ENCODE measurements around the gene NDUFB10.

GRCh38 chr16:1993731-1994131 lies 34.4 kb downstream of the NDUFB10 start:
- no peak for TF ChIP-seq CTCF (IDR thresholded peaks at IDR 0.05)
- TF ChIP-seq POLR2A (IDR thresholded peaks at IDR 0.05) = no peak

Measured in esophagus squamous epithelium (tissue), 4 donors.